SK-N-SH (cell line): ENCODE results near the gene ZNF628. TPM values are rescaled to one million over a fixed set of nuclear protein-coding genes. Genes with fewer than 3 reads are reported as not detected.

ENCODE experiments used
- CTCF ChIA-PET: fragments of 300-600, 350-600 bp; formaldehyde crosslinking; extraction: SDS; loops from one replicate; lab custom pipeline; 2021; lab: Yijun Ruan, JAX
- POLR2A ChIA-PET: fragments of 350-600 bp; sonication (Branson Sonifier 250); formaldehyde crosslinking; extraction: SDS; loops from one replicate; lab custom pipeline; 2020; ENCODE audit warnings: antibody characterized with exemption, inconsistent platforms; lab: Yijun Ruan, JAX
- DNase-seq: peaks from one replicate; pipeline ENCODE4 v3.0.0; 2012
- H2AFZ ChIP-seq: fragments of 200-600 bp; sonication (generic); 2 replicates; pipeline ENCODE4 v1.8.1; 2016; ENCODE audit warnings: antibody characterized with exemption, mild to moderate bottlenecking, low read depth
- H3F3A ChIP-seq: fragments of 200-600 bp; sonication (generic); replicated peaks from 2 replicates; pipeline ENCODE3; 2016; ENCODE audit warnings: antibody characterized with exemption, mild to moderate bottlenecking; ENCODE audit not compliant: insufficient read depth
- H3K27ac ChIP-seq, 2 experiments: fragments of 200-500 bp in 1 of 2; fragments of 200-600 bp in 1 of 2; sonication (Bioruptor generic) in 1 of 2; sonication (generic), shearing (Covaris generic) in 1 of 2; 2 replicates each; pipeline versions ENCODE4 v1.5.1 to v1.6.1; 2014 to 2016; ENCODE audit warnings: low read depth in 2 of 2, inconsistent platforms in 1 of 2, low read length in 1 of 2, mild to moderate bottlenecking in 1 of 2, mixed read lengths in 1 of 2
- H3K27me3 ChIP-seq: fragments of 200-600 bp; sonication (generic), shearing (Covaris generic); 2 replicates; pipeline ENCODE4 v1.6.1; 2016; ENCODE audit warnings: mixed run types; ENCODE audit not compliant: insufficient read depth
- H3K36me3 ChIP-seq, 2 experiments: fragments of 200-500 bp in 1 of 2; fragments of 200-600 bp in 1 of 2; sonication (Bioruptor generic) in 1 of 2; sonication (generic) in 1 of 2; replicated peaks in 1 of 2; 2 replicates each; pipeline versions ENCODE3 to v1.5.1; 2014 to 2016; ENCODE audit warnings: low read length in 1 of 2, mild to moderate bottlenecking in 1 of 2; ENCODE audit not compliant: insufficient read depth in 2 of 2, control insufficient read depth in 1 of 2
- H3K4me1 ChIP-seq, 2 experiments: fragments of 200-500 bp in 1 of 2; fragments of 200-600 bp in 1 of 2; sonication (Bioruptor generic) in 1 of 2; sonication (generic), shearing (Covaris generic) in 1 of 2; 2 replicates each; pipeline versions ENCODE4 v1.5.1 to v1.6.1; 2014 to 2016; ENCODE audit warnings: low read depth in 1 of 2, low read length in 1 of 2, mixed run types in 1 of 2; ENCODE audit not compliant: insufficient read depth in 2 of 2, control insufficient read depth in 1 of 2
- H3K4me2 ChIP-seq: fragments of 200-600 bp; sonication (generic), shearing (Covaris generic); 2 replicates; pipeline ENCODE4 v1.6.1; 2017; ENCODE audit warnings: mixed run types
- H3K4me3 ChIP-seq, 2 experiments: fragments of 200-500 bp in 1 of 2; fragments of 200-600 bp in 1 of 2; sonication (Bioruptor generic) in 1 of 2; sonication (generic), shearing (Covaris generic) in 1 of 2; 2 replicates each; pipeline versions ENCODE4 v1.5.1 to v1.8.1; 2014 to 2016; ENCODE audit warnings: low read depth in 2 of 2, inconsistent platforms in 1 of 2, low read length in 1 of 2, mild to moderate bottlenecking in 1 of 2, mixed read lengths in 1 of 2, moderate library complexity in 1 of 2
- H3K79me2 ChIP-seq: fragments of 200-600 bp; sonication (generic); 2 replicates; pipeline ENCODE4 v1.8.1; 2017; ENCODE audit warnings: mild to moderate bottlenecking; ENCODE audit not compliant: insufficient read depth
- H3K9ac ChIP-seq: fragments of 200-600 bp; sonication (generic); 2 replicates; pipeline ENCODE4 v1.6.1; 2017; ENCODE audit warnings: mixed run types
- H3K9me2 ChIP-seq: fragments of 200-600 bp; sonication (generic); 2 replicates; pipeline ENCODE4 v1.6.1; 2017; ENCODE audit warnings: mixed run types
- H3K9me3 ChIP-seq: fragments of 200-600 bp; sonication (generic); 2 replicates; pipeline ENCODE4 v1.6.1; 2017; ENCODE audit warnings: mixed run types, mild to moderate bottlenecking, moderate library complexity
- H4K20me1 ChIP-seq: fragments of 200-600 bp; sonication (generic); 2 replicates; pipeline ENCODE4 v1.6.1; 2017; ENCODE audit warnings: mild to moderate bottlenecking, mixed run types; ENCODE audit not compliant: insufficient read depth
- CTCF ChIP-seq: fragments of 200-600 bp; sonication (generic); IDR thresholded peaks from 2 replicates; pipeline ENCODE4 v1.6.1; 2017; ENCODE audit warnings: antibody characterized with exemption, mild to moderate bottlenecking, moderate library complexity
- ELF1 ChIP-seq: IDR thresholded peaks from 2 replicates; pipeline ENCODE4 v1.4.0; 2012
- EP300 ChIP-seq, 2 experiments: IDR thresholded peaks; 2 replicates each; pipeline versions ENCODE4 v1.4.0 to v1.6.1; 2012; ENCODE audit warnings: borderline replicate concordance in 1 of 2, low read depth in 1 of 2, low read length in 1 of 2
- FOSL2 ChIP-seq: IDR thresholded peaks from 2 replicates; pipeline ENCODE4 v1.4.0; 2012; ENCODE audit warnings: low read depth, mild to moderate bottlenecking, moderate library complexity, borderline replicate concordance
- FOXJ3 ChIP-seq: sonication (generic); formaldehyde crosslinking; IDR thresholded peaks from 2 replicates; pipeline ENCODE4 v1.5.1; 2020; ENCODE audit warnings: mild to moderate bottlenecking, missing genetic modification reagents
- GATA2 ChIP-seq: sonication (generic); formaldehyde crosslinking; IDR thresholded peaks from 2 replicates; pipeline ENCODE4 v1.5.0; 2020; ENCODE audit warnings: mild to moderate bottlenecking, missing genetic modification reagents
- IRF3 ChIP-seq: fragments of 150-350 bp; IDR thresholded peaks from 2 replicates; pipeline ENCODE4 v1.6.1; 2016; ENCODE audit warnings: mild to moderate bottlenecking, low read depth, low read length
- MEF2A ChIP-seq: IDR thresholded peaks from 2 replicates; pipeline ENCODE4 v1.4.0; 2012; ENCODE audit warnings: low read depth, borderline replicate concordance
- RCOR1 ChIP-seq: fragments of 150-350 bp; IDR thresholded peaks from 2 replicates; pipeline ENCODE4 v1.6.1; 2017; ENCODE audit warnings: antibody characterized with exemption, low read length
- RXRA ChIP-seq: IDR thresholded peaks from 2 replicates; pipeline ENCODE4 v1.4.0; 2012; ENCODE audit warnings: low read depth, mild to moderate bottlenecking, borderline replicate concordance
- TAF1 ChIP-seq: IDR thresholded peaks from 2 replicates; pipeline ENCODE4 v1.6.1; 2012; ENCODE audit warnings: low read depth, mild to moderate bottlenecking, low read length, moderate library complexity, borderline replicate concordance
- USF1 ChIP-seq: IDR thresholded peaks from 2 replicates; pipeline ENCODE4 v1.4.0; 2012; ENCODE audit warnings: low read depth, borderline replicate concordance
- ZBTB33 ChIP-seq: IDR thresholded peaks from 2 replicates; pipeline ENCODE4 v1.4.0; 2012; ENCODE audit warnings: low read depth, borderline replicate concordance
- WGBS: methylation state at CpG from one replicate; pipeline ENCODE4 v1.1.6; 2017; ENCODE audit warnings: low lambda C conversion rate; 5-methylcytosine and 5-hydroxymethylcytosine counted together
- polyA plus RNA-seq, 3 experiments: library from polyadenylated mRNA; depleted of rRNA; stranded (reverse); fragments of >200 nt; gene quantifications; 2 replicates each; pipeline ENCODE4 v1.2.3, GENCODE V29; 2012

The ZNF628 gene
- polyA plus RNA-seq, 1 of the 3 experiments (the other 2 are of a cell fraction) = 1.6 TPM

- Histone ChIP-seq H2AFZ (no peak overlapping the region), H3K36me3 (no peaks in the 10 kb centered on the region), H3F3A (no peaks in the 10 kb centered on the region), H3K27ac (no peak overlapping the region), H3K27me3 (0 out of 2 replicates have a peak, but pooled peaks cover 6% of the 10 kb centered on the region), H3K79me2 (no peaks in the 10 kb centered on the region), H3K9ac (no peak overlapping the region), H3K4me1 (no peaks in the 10 kb centered on the region), H3K9me2 (no peaks in the 10 kb centered on the region), H3K4me2 (no peak overlapping the region), H3K4me3 (no peak overlapping the region), H3K9me3 (no peaks in the 10 kb centered on the region)
- CTCF ChIA-PET = no interaction called here
- 54% methylated on average over 4 of the region's 4 CpGs for WGBS
- POLR2A ChIA-PET = no interaction called here
- DNase-seq = no peak
- TF ChIP-seq FOXJ3 (CRISPR knock-in tag) (no peak), RXRA (no peak), CTCF (no peak), EP300 (IDR thresholded peaks at IDR 0.05; ENCODE audit: borderline replicate concordance in 1 of 2, low read depth in 1 of 2, low read length in 1 of 2) (no peak), ELF1 (no peak), MEF2A (no peak), RCOR1 (no peak), IRF3 (no peak), FOSL2 (no peak), GATA2 (CRISPR knock-in tag) (no peak), ZBTB33 (no peak)
- TF ChIP-seq, all 33 proteins: peak for 0
- H4K20me1 ChIP-seq = no peaks in the 10 kb centered on the region
These were observed 42.0 kb upstream of the ZNF628 start for GRCh38 chr19:55434356-55434919.

- no peak for DNase-seq
- H3K79me2 ChIP-seq = no peaks in the 10 kb centered on the region
- H3K4me1 ChIP-seq = no peaks in the 10 kb centered on the region; a peak in 1 of 4 replicates
- no peak overlapping the region for H3K4me3 ChIP-seq
- CTCF ChIA-PET = no interaction called here
- POLR2A ChIA-PET = no interaction called here
- 68% methylated on average over 4 of the region's 4 CpGs for WGBS
- H3K9me3 ChIP-seq = no peaks in the 10 kb centered on the region
- H3K27me3 ChIP-seq = 0 out of 2 replicates have a peak, but pooled peaks cover 6% of the 10 kb centered on the region
- H2AFZ ChIP-seq = no peak overlapping the region
- H3K36me3 ChIP-seq = no peaks in the 10 kb centered on the region
- no peak overlapping the region for H3K4me2 ChIP-seq
- no peaks in the 10 kb centered on the region for H3K9me2 ChIP-seq
- H3F3A ChIP-seq = no peaks in the 10 kb centered on the region
- no peaks in the 10 kb centered on the region for H4K20me1 ChIP-seq
- TF ChIP-seq TAF1 (no peak), USF1 (no peak), IRF3 (no peak)
- H3K9ac ChIP-seq = no peak overlapping the region
- H3K27ac ChIP-seq = no peak overlapping the region
These were observed 41.4 kb upstream of the ZNF628 start for GRCh38 chr19:55435020-55435419.
